IPS-15b (cell line): ENCODE measurements around the gene TIMM23.
"Not testable (repeated sequence)": the region's sequence is repeated elsewhere in the genome, so short reads cannot be mapped to it uniquely, and the experiment has no call there.

ENCODE experiments used
- H3K27me3 ChIP-seq: one replicate; pipeline ENCODE4 v1.6.1; 2013; ENCODE audit warnings: low read length; ENCODE audit not compliant: control insufficient read depth, insufficient read depth
- H3K36me3 ChIP-seq: one replicate; pipeline ENCODE4 v1.6.1; 2013; ENCODE audit warnings: low read length; ENCODE audit not compliant: control insufficient read depth, insufficient read depth
- H3K4me1 ChIP-seq: one replicate; pipeline ENCODE4 v1.6.1; 2013; ENCODE audit warnings: mild to moderate bottlenecking, low read length; ENCODE audit not compliant: control insufficient read depth, insufficient read depth
- H3K4me3 ChIP-seq: one replicate; pipeline ENCODE4 v1.5.1; 2013; ENCODE audit warnings: low read depth, low read length
- H3K9ac ChIP-seq: one replicate; pipeline ENCODE4 v1.6.1; 2013; ENCODE audit warnings: low read depth, mild to moderate bottlenecking, low read length
- H3K9me3 ChIP-seq: one replicate; pipeline ENCODE4 v1.6.1; 2013; ENCODE audit warnings: mild to moderate bottlenecking, low read length; ENCODE audit not compliant: control insufficient read depth, insufficient read depth

Gene TIMM23

DNA sequence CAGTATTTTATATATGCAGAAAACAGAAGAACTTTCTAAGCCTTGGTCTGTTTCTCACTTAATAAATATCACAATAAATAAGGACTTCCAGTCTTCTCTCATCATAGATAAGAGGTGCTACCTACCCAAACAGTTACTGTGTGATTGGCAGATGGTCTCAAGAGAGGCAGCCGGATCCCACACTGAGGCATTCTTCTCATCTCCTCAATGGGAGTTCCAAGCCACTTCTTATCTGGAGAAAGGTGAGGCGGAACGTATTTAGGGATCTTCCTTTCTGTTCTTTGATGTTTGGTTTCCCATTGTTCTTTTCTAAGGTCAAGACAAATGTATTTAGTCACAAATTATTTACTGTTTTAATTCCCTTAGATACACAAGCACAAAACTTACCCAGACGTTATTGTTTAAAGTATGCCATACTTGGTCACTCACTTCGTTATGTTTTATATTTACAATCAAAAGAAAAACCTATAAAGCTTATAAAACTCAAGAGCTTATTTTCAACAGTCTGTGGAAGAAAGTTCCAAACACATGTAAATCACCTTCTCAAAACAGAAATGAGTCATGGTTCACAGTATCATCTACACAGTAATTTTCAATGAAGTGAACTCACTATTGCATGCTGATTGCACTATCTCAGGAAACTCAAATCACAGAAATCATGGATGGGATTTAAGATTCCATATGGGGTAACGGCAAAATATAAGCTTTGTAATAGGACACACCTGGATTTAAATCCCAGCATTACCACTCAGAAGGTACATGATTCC lies 9.4 kb upstream of the TIMM23 start:
- not testable (repeated sequence) for H3K4me3 ChIP-seq, H3K27me3 ChIP-seq, H3K4me1 ChIP-seq, H3K9me3 ChIP-seq, H3K9ac ChIP-seq, H3K36me3 ChIP-seq

- not testable (repeated sequence) for H3K9ac ChIP-seq, H3K27me3 ChIP-seq
Observed at GRCh38 chr10:45971019-45971418, 1.3 kb upstream of the TIMM23 start.

GRCh38 chr10:45971742-45972105 lies 565 bp upstream of the TIMM23 start:
- H3K27me3 ChIP-seq, H3K36me3 ChIP-seq, H3K4me1 ChIP-seq, H3K9ac ChIP-seq, H3K9me3 ChIP-seq: not testable (repeated sequence)
- peak overlapping the region; percentile 75 for H3K4me3 ChIP-seq

More at GRCh38 chr10:45971019-45971418, 1.3 kb upstream of the TIMM23 start:
- H3K4me1 ChIP-seq, H3K9me3 ChIP-seq, H3K36me3 ChIP-seq: not testable (repeated sequence)
- peak overlapping the region; percentile 75 for H3K4me3 ChIP-seq

DNA sequence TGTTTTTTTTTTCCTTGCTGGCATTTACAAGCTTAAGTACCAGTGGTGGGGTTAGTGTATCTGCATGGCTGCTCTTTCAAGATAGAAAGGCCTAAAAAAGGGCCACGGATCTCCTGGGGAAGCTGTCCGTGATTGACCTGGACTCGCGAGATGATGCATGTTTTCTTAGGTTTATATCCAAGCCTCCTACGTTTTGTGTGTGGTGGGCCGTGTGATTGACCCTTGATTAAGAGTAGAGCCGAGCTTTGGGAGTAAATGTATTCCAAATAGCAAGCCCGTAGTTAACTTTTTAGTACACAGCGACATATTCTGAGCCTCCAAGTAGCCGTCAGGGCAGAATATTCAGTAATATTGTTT lies 502 bp downstream of the TIMM23 start:
- Histone ChIP-seq H3K4me3 (peak overlapping the region; percentile 75), H3K9ac (peak overlapping the region; percentile 81)
- H3K36me3 ChIP-seq, H3K27me3 ChIP-seq, H3K4me1 ChIP-seq, H3K9me3 ChIP-seq: not testable (repeated sequence)

DNA sequence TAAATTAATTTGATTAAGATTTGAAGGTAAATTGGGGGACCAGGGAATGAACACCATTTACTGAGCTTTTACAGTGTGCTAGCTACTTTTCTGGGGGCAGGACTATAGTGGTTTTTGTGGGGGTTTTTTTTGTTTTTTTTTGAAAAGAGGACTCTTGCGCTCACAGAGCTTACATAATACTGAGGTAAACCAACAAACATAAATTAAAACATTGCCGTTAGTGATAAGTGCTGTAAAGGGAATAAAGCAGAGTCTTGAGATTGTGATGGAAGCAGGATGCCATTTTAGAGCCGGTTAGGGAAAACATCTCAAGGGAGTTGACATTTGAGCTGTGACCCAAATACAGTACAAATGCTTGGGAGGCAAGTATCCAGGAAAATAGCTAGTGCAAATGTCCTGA lies 1.8 kb downstream of the TIMM23 start:
- peak overlapping the region; percentile 30 for H3K4me3 ChIP-seq
- H3K9me3 ChIP-seq, H3K36me3 ChIP-seq, H3K9ac ChIP-seq, H3K4me1 ChIP-seq, H3K27me3 ChIP-seq: not testable (repeated sequence)

GRCh38 chr10:45978554-45978953 lies 6.3 kb downstream of the TIMM23 start:
- H3K9ac ChIP-seq, H3K36me3 ChIP-seq, H3K4me1 ChIP-seq, H3K27me3 ChIP-seq, H3K9me3 ChIP-seq, H3K4me3 ChIP-seq: not testable (repeated sequence)

DNA sequence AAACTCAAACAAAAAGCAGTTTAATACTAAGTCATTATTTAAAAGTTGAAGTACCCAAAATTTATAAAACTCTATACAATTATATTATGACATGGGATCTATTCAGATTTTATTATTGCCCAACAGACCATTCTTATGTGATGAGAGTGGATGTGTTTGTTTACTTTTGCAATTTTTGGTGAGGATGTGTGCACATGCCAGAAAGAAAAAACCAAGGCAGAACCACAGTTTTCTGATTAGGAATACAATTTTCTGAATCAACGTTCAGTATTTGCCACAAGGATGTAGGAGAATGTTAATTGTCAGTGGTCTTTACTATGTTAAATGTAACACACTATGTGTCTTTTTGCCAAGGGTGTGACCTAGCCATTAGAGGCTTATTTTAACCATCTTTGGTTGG lies 9.1 kb downstream of the TIMM23 start:
- not testable (repeated sequence) for H3K4me3 ChIP-seq, H3K27me3 ChIP-seq, H3K4me1 ChIP-seq, H3K9me3 ChIP-seq, H3K36me3 ChIP-seq, H3K9ac ChIP-seq

- not testable (repeated sequence) for H3K27me3 ChIP-seq, H3K9me3 ChIP-seq, H3K4me1 ChIP-seq, H3K9ac ChIP-seq, H3K36me3 ChIP-seq, H3K4me3 ChIP-seq
Observed at GRCh38 chr10:45983538-45984186, 11.4 kb downstream of the TIMM23 start.

GRCh38 chr10:45984473-45984872 lies 12.2 kb downstream of the TIMM23 start:
- H3K4me3 ChIP-seq, H3K36me3 ChIP-seq, H3K4me1 ChIP-seq, H3K9ac ChIP-seq, H3K9me3 ChIP-seq, H3K27me3 ChIP-seq: not testable (repeated sequence)

GRCh38 chr10:45985590-45985989 lies 13.3 kb downstream of the TIMM23 start:
- not testable (repeated sequence) for H3K27me3 ChIP-seq, H3K4me1 ChIP-seq, H3K9ac ChIP-seq, H3K4me3 ChIP-seq, H3K9me3 ChIP-seq, H3K36me3 ChIP-seq

DNA sequence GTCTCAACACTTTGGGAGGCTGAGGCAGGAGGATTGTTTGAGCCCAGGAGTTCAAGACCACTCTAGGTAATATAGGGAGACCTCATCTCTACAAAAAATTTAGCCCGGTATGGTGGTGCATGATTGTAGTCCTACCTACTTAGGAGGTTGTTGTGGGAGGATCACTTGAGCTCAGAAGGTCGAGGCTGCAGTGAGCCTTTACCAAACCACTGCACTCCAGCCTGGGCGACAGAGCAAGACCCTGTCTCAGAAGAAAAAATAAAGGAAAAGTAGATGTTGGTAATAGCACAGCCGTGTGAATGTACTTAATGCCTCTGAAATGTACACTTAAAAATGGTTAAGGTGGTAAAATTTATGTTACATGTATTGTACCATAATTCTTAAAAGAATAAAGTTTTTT lies 25.3 kb downstream of the TIMM23 start:
- H3K9ac ChIP-seq: no peak overlapping the region
- no peaks in the 10 kb centered on the region for H3K9me3 ChIP-seq
- peaks cover 24% of the 10 kb centered on the region for H3K4me1 ChIP-seq
- peaks cover 7% of the 10 kb centered on the region for H3K36me3 ChIP-seq
- H3K27me3 ChIP-seq: no peaks in the 10 kb centered on the region
- H3K4me3 ChIP-seq: no peak overlapping the region

- H3K4me1 ChIP-seq: peaks cover 24% of the 10 kb centered on the region
- no peak overlapping the region for H3K9ac ChIP-seq
- H3K9me3 ChIP-seq: no peaks in the 10 kb centered on the region
- peaks cover 8% of the 10 kb centered on the region for H3K36me3 ChIP-seq
- H3K27me3 ChIP-seq: no peaks in the 10 kb centered on the region
- no peak overlapping the region for H3K4me3 ChIP-seq
Observed at GRCh38 chr10:45997994-45998763, 25.9 kb downstream of the TIMM23 start.
